OCI-LY7 (cell line): ENCODE measurements around the gene MTG1. TPM values are rescaled to one million over a fixed set of nuclear protein-coding genes. Genes with fewer than 3 reads are reported as not detected.
A peak's percentile ranks its signal among the peaks of the same experiment; 100 is the strongest.

Experiments
- BruUV-seq: library from RNA; stranded (reverse); fragments of 400-500 nt; replicated peaks from 2 replicates; lab custom pipeline; 2021; lab: Mats Ljungman, UMichigan
- CTCF ChIA-PET: fragments of 300-600 bp; sonication (Branson Sonifier 250); formaldehyde crosslinking; loops from one replicate; lab custom pipeline; 2022; ENCODE audit warnings: antibody characterized with exemption; ENCODE audit not compliant: unreplicated experiment; lab: Charles Lee
- POLR2A ChIA-PET: fragments of 300-600 bp; sonication (Branson Sonifier 250); formaldehyde crosslinking; loops from one replicate; lab custom pipeline; 2022; ENCODE audit warnings: antibody characterized with exemption; lab: Charles Lee
- DNase-seq: peaks from one replicate; pipeline ENCODE4 v3.0.0-alpha.2; 2015; ENCODE audit warnings: low spot score
- H2AFZ ChIP-seq: fragments of 200-600 bp; sonication (generic), shearing (Covaris generic); 2 replicates; pipeline ENCODE4 v1.6.1; 2014; ENCODE audit warnings: mild to moderate bottlenecking, antibody characterized with exemption, low read length, moderate library complexity
- H3K27ac ChIP-seq: fragments of 200-600 bp; sonication (generic); 2 replicates; pipeline ENCODE4 v1.5.1; 2014; ENCODE audit warnings: mixed run types, low read depth, mild to moderate bottlenecking, moderate library complexity, low read length, inconsistent platforms; ENCODE audit not compliant: poor library complexity, severe bottlenecking
- H3K36me3 ChIP-seq: fragments of 200-600 bp; sonication (generic); 2 replicates; pipeline ENCODE4 v1.6.1; 2014; ENCODE audit warnings: mild to moderate bottlenecking, antibody characterized with exemption, low read length, moderate library complexity, mixed read lengths; ENCODE audit not compliant: insufficient read depth
- H3K4me1 ChIP-seq: fragments of 200-600 bp; sonication (generic); 2 replicates; pipeline ENCODE4 v1.5.1; 2014; ENCODE audit warnings: mild to moderate bottlenecking, low read length; ENCODE audit not compliant: insufficient read depth, poor library complexity, severe bottlenecking
- H3K4me2 ChIP-seq: fragments of 200-600 bp; sonication (generic); 2 replicates; pipeline ENCODE4 v1.6.1; 2014; ENCODE audit warnings: mild to moderate bottlenecking, low read length
- H3K4me3 ChIP-seq: fragments of 200-600 bp; sonication (generic); 2 replicates; pipeline ENCODE4 v1.5.1; 2014; ENCODE audit warnings: mild to moderate bottlenecking, low read depth, low read length; ENCODE audit not compliant: poor library complexity, severe bottlenecking
- H3K79me2 ChIP-seq: fragments of 200-600 bp; sonication (generic); 2 replicates; pipeline ENCODE4 v1.6.1; 2016; ENCODE audit warnings: low read depth, mild to moderate bottlenecking, low read length, moderate library complexity, mixed read lengths; ENCODE audit not compliant: insufficient read depth
- H3K9me2 ChIP-seq: fragments of 200-600 bp; sonication (generic); 2 replicates; pipeline ENCODE4 v1.6.1; 2016; ENCODE audit warnings: mild to moderate bottlenecking, low read length, mixed read lengths; ENCODE audit not compliant: insufficient read depth
- H3K9me3 ChIP-seq: fragments of 200-600 bp; sonication (generic); 2 replicates; pipeline ENCODE4 v1.6.1; 2014; ENCODE audit warnings: mild to moderate bottlenecking, mixed run types, low read length, mixed read lengths
- H4K20me1 ChIP-seq: fragments of 200-600 bp; sonication (generic); 2 replicates; pipeline ENCODE4 v1.6.1; 2014; ENCODE audit warnings: mild to moderate bottlenecking, antibody characterized with exemption, low read length, moderate library complexity, mixed read lengths; ENCODE audit not compliant: insufficient read depth
- EZH2phosphoT487 ChIP-seq: fragments of 200-600 bp; sonication (generic); IDR thresholded peaks from 2 replicates; pipeline ENCODE4 v1.6.1; 2018; ENCODE audit warnings: low read depth, borderline replicate concordance, mild to moderate bottlenecking, mixed run types, antibody characterized with exemption, low read length, moderate library complexity, mixed read lengths
- intact Hi-C: fragments of 100-400 bp; cut with micrococcal nuclease; formaldehyde crosslinking; loops from one replicate; pipeline ENCODE4 v1.10.0; 2022; ENCODE audit not compliant: unreplicated experiment
- total RNA-seq, 2 experiments: library from RNA; depleted of rRNA in 1 of 2; stranded (reverse); fragments of >200 nt in 1 of 2; shearing (Covaris generic) in 1 of 2; gene quantifications; 2 replicates each; pipeline ENCODE4 v1.2.3, GENCODE V29; 2014 to 2022
- TF ChIP-seq, protein P1 (sequence below): fragments of 200-600 bp; sonication (generic); conservative IDR thresholded peaks from 2 replicates; pipeline ENCODE4 v1.5.1; 2014; ENCODE audit warnings: mild to moderate bottlenecking, antibody characterized with exemption, low read length, moderate library complexity, mixed read lengths

Gene MTG1
- total RNA-seq, 2 experiments from 2014 or later = 85.6 to 101 TPM

DNA sequence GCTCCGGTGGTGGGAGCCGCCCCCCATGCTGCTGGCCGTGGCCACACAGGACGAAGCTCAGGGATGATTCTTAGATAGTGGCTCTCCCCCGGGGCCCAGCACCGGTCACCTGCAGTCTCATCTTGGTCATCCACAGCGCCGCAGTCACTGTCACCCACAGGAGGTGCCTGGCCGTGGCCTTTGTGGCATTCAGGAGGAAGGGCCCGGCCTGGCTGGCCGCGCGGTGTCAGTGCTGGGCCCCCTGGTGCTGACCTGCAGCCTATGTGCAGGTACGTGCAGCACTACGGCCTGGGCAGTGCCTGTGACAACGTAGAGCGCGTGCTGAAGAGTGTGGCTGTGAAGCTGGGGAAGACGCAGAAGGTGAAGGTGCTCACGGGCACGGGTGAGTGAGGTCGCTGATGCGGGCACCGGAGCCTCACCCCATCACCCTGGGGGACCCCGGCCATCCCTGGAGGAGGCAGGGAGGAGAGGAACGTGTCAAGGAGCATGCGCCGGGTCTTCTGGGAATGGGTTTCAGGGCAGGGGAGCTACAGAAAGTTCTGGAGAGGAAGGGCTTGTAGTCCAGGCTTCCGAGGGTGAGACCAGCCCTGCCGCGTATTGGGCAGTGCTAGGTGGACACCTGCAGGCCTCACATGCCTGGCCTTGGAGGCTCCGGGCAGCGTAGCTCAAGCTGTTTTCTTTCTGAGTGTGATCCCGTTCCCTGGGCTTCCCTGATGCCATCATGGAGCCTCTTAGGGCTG lies 25.4 kb downstream of the MTG1 start:
- Histone ChIP-seq H3K27ac (no peak overlapping the region), H3K4me1 (no peaks in the 10 kb centered on the region), H2AFZ (no peak overlapping the region), H3K9me3 (no peaks in the 10 kb centered on the region), H3K36me3 (peaks cover 54% of the 10 kb centered on the region), H3K4me2 (no peak overlapping the region), H3K9me2 (no peaks in the 10 kb centered on the region), H4K20me1 (no peaks in the 10 kb centered on the region), H3K4me3 (no peak overlapping the region), H3K79me2 (no peaks in the 10 kb centered on the region)
- CTCF ChIA-PET = no interaction called here
- no peak for DNase-seq
- POLR2A ChIA-PET = no interaction called here
- BruUV-seq = no TSS peak
- intact Hi-C loops = no loop called here
- TF ChIP-seq, protein P1, sequence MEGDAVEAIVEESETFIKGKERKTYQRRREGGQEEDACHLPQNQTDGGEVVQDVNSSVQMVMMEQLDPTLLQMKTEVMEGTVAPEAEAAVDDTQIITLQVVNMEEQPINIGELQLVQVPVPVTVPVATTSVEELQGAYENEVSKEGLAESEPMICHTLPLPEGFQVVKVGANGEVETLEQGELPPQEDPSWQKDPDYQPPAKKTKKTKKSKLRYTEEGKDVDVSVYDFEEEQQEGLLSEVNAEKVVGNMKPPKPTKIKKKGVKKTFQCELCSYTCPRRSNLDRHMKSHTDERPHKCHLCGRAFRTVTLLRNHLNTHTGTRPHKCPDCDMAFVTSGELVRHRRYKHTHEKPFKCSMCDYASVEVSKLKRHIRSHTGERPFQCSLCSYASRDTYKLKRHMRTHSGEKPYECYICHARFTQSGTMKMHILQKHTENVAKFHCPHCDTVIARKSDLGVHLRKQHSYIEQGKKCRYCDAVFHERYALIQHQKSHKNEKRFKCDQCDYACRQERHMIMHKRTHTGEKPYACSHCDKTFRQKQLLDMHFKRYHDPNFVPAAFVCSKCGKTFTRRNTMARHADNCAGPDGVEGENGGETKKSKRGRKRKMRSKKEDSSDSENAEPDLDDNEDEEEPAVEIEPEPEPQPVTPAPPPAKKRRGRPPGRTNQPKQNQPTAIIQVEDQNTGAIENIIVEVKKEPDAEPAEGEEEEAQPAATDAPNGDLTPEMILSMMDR = no peak
- TF ChIP-seq EZH2phosphoT487 = no peak

DNA sequence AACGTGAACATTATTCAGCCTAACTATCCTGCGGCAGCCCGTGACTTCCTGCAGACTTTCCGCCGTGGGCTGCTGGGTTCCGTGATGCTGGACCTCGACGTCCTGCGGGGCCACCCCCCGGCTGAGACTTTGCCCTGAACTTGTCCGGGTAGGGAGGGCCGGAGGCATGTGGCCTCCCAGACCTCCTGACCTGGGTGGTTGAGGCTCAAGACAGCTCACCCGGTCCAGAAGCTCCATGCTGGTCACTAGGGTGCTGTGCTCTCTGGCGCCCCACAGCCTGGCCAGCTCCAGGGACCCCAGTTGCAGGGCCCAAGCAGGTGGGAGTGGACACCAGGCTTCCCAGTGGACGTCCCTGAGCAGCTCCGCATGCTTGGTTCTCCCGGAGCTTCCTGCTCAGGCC lies 26.1 kb downstream of the MTG1 start:
- Histone ChIP-seq H3K4me1 (no peaks in the 10 kb centered on the region), H3K79me2 (no peaks in the 10 kb centered on the region), H2AFZ (no peak overlapping the region), H3K9me3 (no peaks in the 10 kb centered on the region), H4K20me1 (no peaks in the 10 kb centered on the region), H3K4me3 (no peak overlapping the region), H3K36me3 (peaks cover 52% of the 10 kb centered on the region), H3K4me2 (no peak overlapping the region), H3K9me2 (no peaks in the 10 kb centered on the region), H3K27ac (no peak overlapping the region)
- ChIA-PET CTCF (no interaction called here), POLR2A (no interaction called here)
- DNase-seq = no peak
- TF ChIP-seq, protein P1 = no peak
- TF ChIP-seq EZH2phosphoT487 = no peak
- intact Hi-C loops = no loop called here
- TSS peak; percentile 5 for BruUV-seq

DNA sequence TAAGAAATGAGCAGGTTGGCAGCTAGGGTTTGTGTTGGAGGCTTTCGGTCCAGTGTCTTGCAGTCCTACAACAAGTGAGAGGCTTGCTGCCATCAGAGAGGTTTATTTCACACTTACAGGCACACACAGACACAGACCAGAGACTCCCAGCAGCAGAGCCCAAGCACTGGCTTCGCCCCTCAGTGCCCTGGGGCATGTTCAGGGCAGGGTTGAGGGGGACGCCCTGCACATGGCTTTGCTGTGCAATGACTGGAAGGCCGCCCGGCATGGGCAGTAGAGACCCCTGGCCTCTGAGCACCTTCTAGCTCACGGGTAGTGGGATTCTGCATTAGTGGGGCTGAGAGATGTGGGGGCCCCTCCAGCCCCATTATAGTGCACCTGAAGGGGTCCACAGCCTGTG lies 26.6 kb downstream of the MTG1 start:
- POLR2A ChIA-PET = no interaction called here
- Histone ChIP-seq H3K79me2 (no peaks in the 10 kb centered on the region), H3K36me3 (peaks cover 47% of the 10 kb centered on the region), H2AFZ (no peak overlapping the region), H4K20me1 (no peaks in the 10 kb centered on the region), H3K9me2 (no peaks in the 10 kb centered on the region), H3K27ac (no peak overlapping the region), H3K9me3 (no peaks in the 10 kb centered on the region), H3K4me3 (no peak overlapping the region), H3K4me2 (no peak overlapping the region), H3K4me1 (no peaks in the 10 kb centered on the region)
- intact Hi-C loops = no loop called here
- DNase-seq = no peak
- TF ChIP-seq, protein P1 = no peak
- TF ChIP-seq EZH2phosphoT487 = no peak
- CTCF ChIA-PET = no interaction called here
- no TSS peak for BruUV-seq
